Thyroid gland (tissue), 4 donors: Measurements from ENCODE around the gene PPP1R9A. TPM values are rescaled to one million over a fixed set of nuclear protein-coding genes. Genes with fewer than 3 reads are reported as not detected.

Source experiments
- DNase-seq, 2 donors: peaks; one replicate each; pipeline ENCODE4 v3.0.0-alpha.2; 2019
- H3K27ac ChIP-seq, 3 donors: fragments of 200-600 bp; sonication (generic); 1 replicate in 2 of 3; 2 replicates in 1 of 3; pipeline ENCODE4 v1.5.1; 2016 to 2019; ENCODE audit warnings: mild to moderate bottlenecking in 1 of 3, moderate library complexity in 1 of 3
- H3K27me3 ChIP-seq: fragments of 200-600 bp; sonication (generic); one replicate; pipeline ENCODE4 v1.5.1; 2019
- H3K36me3 ChIP-seq, 2 donors: fragments of 200-600 bp; sonication (generic); one replicate each; pipeline ENCODE4 v1.5.1; 2016 to 2019
- H3K4me1 ChIP-seq, 2 donors: fragments of 200-600 bp; sonication (generic); one replicate each; pipeline ENCODE4 v1.5.1; 2017 to 2019
- H3K4me3 ChIP-seq, 3 donors: fragments of 200-600 bp; sonication (generic); replicated peaks in 1 of 3; 1 replicate in 2 of 3; 2 replicates in 1 of 3; pipeline ENCODE4 v1.5.1; 2016; ENCODE audit warnings: mild to moderate bottlenecking in 1 of 3
- H3K9me3 ChIP-seq: fragments of 200-600 bp; sonication (generic); one replicate; pipeline ENCODE4 v1.5.1; 2017
- CTCF ChIP-seq, 6 experiments: fragments of 200-600 bp in 3 of 6; fragments of 450-650 bp in 3 of 6; sonication (generic) in 3 of 6; IDR thresholded peaks; one replicate each; pipeline ENCODE4 v1.5.1; 2016 to 2019; ENCODE audit warnings: antibody characterized with exemption in 6 of 6, mild to moderate bottlenecking in 2 of 6, inconsistent platforms in 1 of 6, moderate library complexity in 1 of 6
- POLR2A ChIP-seq, 2 donors: fragments of 450-650 bp; IDR thresholded peaks; one replicate each; pipeline ENCODE4 v1.6.1; 2017; ENCODE audit warnings: antibody characterized with exemption in 2 of 2, mild to moderate bottlenecking in 2 of 2, moderate library complexity in 1 of 2
- WGBS, 2 donors: methylation state at CpG; one replicate each; pipeline ENCODE4 v1.1.5; 2017; 5-methylcytosine and 5-hydroxymethylcytosine counted together
- intact Hi-C: fragments of 100-400 bp; cut with DNase I; formaldehyde crosslinking; loops from one replicate; pipeline ENCODE4 v1.15.1; 2023
- total RNA-seq, 4 donors: library from RNA; depleted of rRNA; stranded (reverse); fragments of >200 nt; gene quantifications; one replicate each; pipeline ENCODE4 v1.2.3, GENCODE V29; 2016

The PPP1R9A gene
- total RNA-seq, 4 donors from 2014 or later, result 38.8 to 89.6 (median 45.5) TPM

DNA sequence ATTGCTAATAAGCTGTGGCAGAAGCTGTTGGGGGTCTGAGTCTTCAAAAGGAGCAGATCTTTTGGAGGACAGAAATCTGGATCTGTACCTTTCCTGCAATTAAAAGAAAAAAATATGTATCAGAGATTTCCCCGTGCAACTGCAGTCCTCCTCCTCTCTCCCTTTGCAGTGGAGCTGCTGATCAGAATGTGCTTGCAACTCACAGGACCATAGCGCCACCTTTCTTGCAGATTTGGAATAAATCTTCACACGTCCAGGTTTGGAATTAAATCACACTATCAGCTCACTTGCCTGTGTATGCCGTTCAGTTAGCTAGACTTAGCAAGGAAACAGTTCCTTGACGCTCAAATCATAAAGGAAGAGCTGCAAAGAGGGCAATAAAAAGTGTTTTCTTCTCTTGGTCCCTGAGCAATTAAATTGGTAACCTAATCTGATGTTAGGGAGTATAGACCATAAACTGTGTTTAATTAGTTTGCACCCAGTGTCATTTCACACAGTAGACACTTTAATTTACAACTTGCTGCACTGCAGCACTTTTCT lies 339.5 kb downstream of the PPP1R9A start:
- H3K9me3 ChIP-seq, result no peaks in the 10 kb centered on the region
- no peaks in the 10 kb centered on the region for H3K36me3 ChIP-seq
- TF ChIP-seq POLR2A (IDR thresholded peaks at IDR 0.05) (no peak), CTCF (IDR thresholded peaks at IDR 0.05) (peak; percentile 23 to 79 (median 66))
- no peak overlapping the region for H3K27ac ChIP-seq
- H3K4me3 ChIP-seq, result no peak overlapping the region
- H3K27me3 ChIP-seq, result no peaks in the 10 kb centered on the region
- peaks cover 0 to 5% of the 10 kb centered on the region in 2 donors for H3K4me1 ChIP-seq
- intact Hi-C loops, result no loop called here
- DNase-seq, result peak; percentile 37 to 44
- 3 to 6% methylated on average over 5 of the region's 5 CpGs for WGBS, 2 donors

DNA sequence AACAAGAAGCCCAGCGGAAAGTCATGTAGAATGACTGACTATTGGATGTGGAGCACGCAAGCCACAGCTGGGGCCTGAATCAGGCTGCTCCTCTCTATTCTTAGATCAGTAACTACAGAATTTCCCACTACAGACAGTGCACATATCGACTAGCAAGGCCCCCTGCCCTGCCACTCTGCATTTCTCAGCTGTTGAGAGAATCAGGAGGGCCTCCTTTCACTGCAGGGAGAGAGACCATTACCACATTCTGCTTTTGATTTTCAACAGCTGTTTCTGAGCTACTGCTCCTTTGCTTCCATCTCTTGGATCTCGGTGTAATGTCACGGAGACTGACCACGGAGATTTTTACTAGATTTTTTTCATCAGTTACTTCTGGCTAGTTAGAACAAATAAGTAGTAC lies 343.2 kb downstream of the PPP1R9A start:
- intact Hi-C loops, result no loop called here
- WGBS, 2 donors, result 79 to 86% methylated on average over 6 of the region's 6 CpGs
- Histone ChIP-seq H3K4me3 (no peak overlapping the region), H3K36me3 (no peaks in the 10 kb centered on the region), H3K9me3 (no peaks in the 10 kb centered on the region), H3K27ac (no peak overlapping the region), H3K4me1 (peaks cover 0 to 5% of the 10 kb centered on the region in 2 donors), H3K27me3 (no peaks in the 10 kb centered on the region)
- no peak for DNase-seq
- TF ChIP-seq POLR2A (IDR thresholded peaks at IDR 0.05) (no peak), CTCF (IDR thresholded peaks at IDR 0.05) (no peak)

DNA sequence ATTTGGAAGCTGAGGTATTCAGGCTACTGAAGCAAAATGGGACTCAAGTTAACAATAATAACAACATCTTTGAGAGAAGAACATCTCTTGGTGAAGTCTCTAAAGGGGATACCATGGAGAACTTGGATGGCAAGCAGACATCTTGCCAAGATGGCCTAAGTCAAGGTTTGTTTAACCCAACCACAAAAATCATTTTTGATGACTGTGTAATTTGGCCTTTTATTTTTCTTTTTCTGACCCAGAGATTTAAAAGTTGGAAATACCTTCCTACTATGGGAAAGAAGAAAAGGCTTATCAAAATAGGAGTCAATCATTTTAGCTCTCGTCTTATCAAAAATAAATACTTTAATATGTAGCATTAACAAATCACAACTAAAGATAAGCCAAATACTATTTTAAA lies 344.6 kb downstream of the PPP1R9A start:
- Histone ChIP-seq H3K4me3 (no peak overlapping the region), H3K9me3 (no peaks in the 10 kb centered on the region), H3K27me3 (no peaks in the 10 kb centered on the region), H3K4me1 (no peaks in the 10 kb centered on the region), H3K27ac (no peak overlapping the region), H3K36me3 (no peaks in the 10 kb centered on the region)
- TF ChIP-seq POLR2A (IDR thresholded peaks at IDR 0.05) (no peak), CTCF (IDR thresholded peaks at IDR 0.05) (no peak)
- 90 to 97% methylated on average over 1 of the region's 1 CpG for WGBS, 2 donors
- intact Hi-C loops, result no loop called here
- no peak for DNase-seq

GRCh38 chr7:95253986-95254385 lies 346.6 kb downstream of the PPP1R9A start:
- WGBS, 2 donors, result 92 to 100% methylated on average over 1 of the region's 1 CpG
- Histone ChIP-seq H3K27ac (no peak overlapping the region), H3K4me1 (no peaks in the 10 kb centered on the region), H3K36me3 (no peaks in the 10 kb centered on the region), H3K9me3 (no peaks in the 10 kb centered on the region), H3K27me3 (no peaks in the 10 kb centered on the region), H3K4me3 (no peak overlapping the region)
- intact Hi-C loops, result no loop called here
- no peak for TF ChIP-seq POLR2A (IDR thresholded peaks at IDR 0.05)
- TF ChIP-seq CTCF (IDR thresholded peaks at IDR 0.05), result no peak
- no peak for DNase-seq

- no peaks in the 10 kb centered on the region for H3K27me3 ChIP-seq
- intact Hi-C loops, result no loop called here
- no peaks in the 10 kb centered on the region for H3K4me1 ChIP-seq
- H3K27ac ChIP-seq, result no peak overlapping the region
- no peaks in the 10 kb centered on the region for H3K9me3 ChIP-seq
- TF ChIP-seq CTCF (IDR thresholded peaks at IDR 0.05) (no peak), POLR2A (IDR thresholded peaks at IDR 0.05) (no peak)
- H3K36me3 ChIP-seq, result no peaks in the 10 kb centered on the region
- no peak for DNase-seq
- no peak overlapping the region for H3K4me3 ChIP-seq
Observed at GRCh38 chr7:95255691-95256090, 348.3 kb downstream of the PPP1R9A start.
